ENCODE data around the gene ZNF366.
A peak's percentile ranks its signal among the peaks of the same experiment; 100 is the strongest.

ZNF366 gene

GRCh38 chr5:72465601-72466563, 41.3 kb downstream of the ZNF366 start:
- DNase-seq (ENCODE audit: low read depth): no peak

- DNase-seq (ENCODE audit: low read depth): no peak
These were observed 42.1 kb downstream of the ZNF366 start for GRCh38 chr5:72465066-72465465.

GRCh38 chr5:72464071-72464470, 43.1 kb downstream of the ZNF366 start:
- no peak for DNase-seq (ENCODE audit: low read depth)

GRCh38 chr5:72463449-72464052, 43.7 kb downstream of the ZNF366 start:
- no peak for DNase-seq (ENCODE audit: low read depth)

- no peak for DNase-seq (ENCODE audit: low read depth)
These were observed 46.8 kb downstream of the ZNF366 start for GRCh38 chr5:72460413-72460812.

- no peak for DNase-seq (ENCODE audit: low read depth)
These were observed 47.3 kb downstream of the ZNF366 start for GRCh38 chr5:72459913-72460312.

GRCh38 chr5:72459089-72459661, 48.0 kb downstream of the ZNF366 start:
- DNase-seq (ENCODE audit: low read depth): no peak

GRCh38 chr5:72458407-72458806, 48.8 kb downstream of the ZNF366 start:
- DNase-seq (ENCODE audit: low read depth): no peak

- DNase-seq (ENCODE audit: low read depth): no peak
These were observed 49.7 kb downstream of the ZNF366 start for GRCh38 chr5:72457491-72457890.

GRCh38 chr5:72456391-72457074, 50.7 kb downstream of the ZNF366 start:
- no peak for DNase-seq (ENCODE audit: low read depth)

- DNase-seq (ENCODE audit: low read depth): no peak
These were observed 51.7 kb downstream of the ZNF366 start for GRCh38 chr5:72455476-72455875.

GRCh38 chr5:72454996-72455395, 52.2 kb downstream of the ZNF366 start:
- no peak for DNase-seq (ENCODE audit: low read depth)

GRCh38 chr5:72453246-72453775, 53.9 kb downstream of the ZNF366 start:
- no peak for DNase-seq (ENCODE audit: low read depth)

- peak; percentile 81 for DNase-seq (ENCODE audit: low read depth)
These were observed 54.5 kb downstream of the ZNF366 start for GRCh38 chr5:72452515-72453245.

- peak; percentile 96 for DNase-seq (ENCODE audit: low read depth)
These were observed 55.3 kb downstream of the ZNF366 start for GRCh38 chr5:72451741-72452505.

- DNase-seq (ENCODE audit: low read depth): no peak
These were observed 58.8 kb downstream of the ZNF366 start for GRCh38 chr5:72448368-72448767.

- DNase-seq (ENCODE audit: low read depth): no peak
These were observed 59.5 kb downstream of the ZNF366 start for GRCh38 chr5:72447751-72448150.

GRCh38 chr5:72445969-72446368, 61.2 kb downstream of the ZNF366 start:
- DNase-seq (ENCODE audit: low read depth): no peak

- DNase-seq (ENCODE audit: low read depth): no peak
These were observed 63.3 kb downstream of the ZNF366 start for GRCh38 chr5:72443883-72444282.

GRCh38 chr5:72441862-72442540, 65.2 kb downstream of the ZNF366 start:
- DNase-seq (ENCODE audit: low read depth): peak; percentile 88
